GF-D8 (cell line): ENCODE results near the gene BCCIP.

Source experiments
- DNase-seq: peaks from one replicate; lab custom pipeline; 2025; lab: John Stamatoyannopoulos, UW

Gene BCCIP

GRCh38 chr10:125797994-125798662, 25.2 kb upstream of the BCCIP start:
- DNase-seq: no peak

GRCh38 chr10:125799451-125800182, 23.7 kb upstream of the BCCIP start:
- DNase-seq: no peak

- no peak for DNase-seq
Measured at GRCh38 chr10:125801574-125801973, 21.8 kb upstream of the BCCIP start.

GRCh38 chr10:125802131-125802530, 21.2 kb upstream of the BCCIP start:
- no peak for DNase-seq

GRCh38 chr10:125802739-125803138, 20.6 kb upstream of the BCCIP start:
- DNase-seq: no peak

GRCh38 chr10:125808047-125808446, 15.3 kb upstream of the BCCIP start:
- no peak for DNase-seq

- no peak for DNase-seq
Measured at GRCh38 chr10:125811251-125811650, 12.1 kb upstream of the BCCIP start.

- no peak for DNase-seq
Measured at GRCh38 chr10:125812128-125812750, 11.1 kb upstream of the BCCIP start.

GRCh38 chr10:125815764-125816163, 7.6 kb upstream of the BCCIP start:
- DNase-seq: no peak

GRCh38 chr10:125816548-125816947, 6.8 kb upstream of the BCCIP start:
- no peak for DNase-seq

- no peak for DNase-seq
Measured at GRCh38 chr10:125817337-125817946, 5.9 kb upstream of the BCCIP start.

- no peak for DNase-seq
Measured at GRCh38 chr10:125820701-125821100, 2.6 kb upstream of the BCCIP start.

GRCh38 chr10:125823663-125824251, 411 bp downstream of the BCCIP start:
- DNase-seq: no peak

- DNase-seq: no peak
Measured at GRCh38 chr10:125824736-125825135, 1.4 kb downstream of the BCCIP start.

GRCh38 chr10:125827133-125827532, 3.8 kb downstream of the BCCIP start:
- DNase-seq: no peak

GRCh38 chr10:125828311-125828710, 5.0 kb downstream of the BCCIP start:
- no peak for DNase-seq

- no peak for DNase-seq
Measured at GRCh38 chr10:125836746-125837145, 13.4 kb downstream of the BCCIP start.

GRCh38 chr10:125838802-125839575, 15.6 kb downstream of the BCCIP start:
- DNase-seq: no peak

- no peak for DNase-seq
Measured at GRCh38 chr10:125840406-125840805, 17.1 kb downstream of the BCCIP start.

GRCh38 chr10:125840955-125841354, 17.6 kb downstream of the BCCIP start:
- no peak for DNase-seq

- DNase-seq: no peak
Measured at GRCh38 chr10:125843603-125844329, 20.4 kb downstream of the BCCIP start.
